ENCODE results near the gene SUSD4. TPM values are rescaled to one million over a fixed set of nuclear protein-coding genes. Genes with fewer than 3 reads are reported as not detected.

SUSD4 gene
- total RNA-seq, 3 donors from 2014 or later (not counting 1 experiment from before 2014, with no cell fraction given), result 0.60 to 1.1 TPM; not detected in 1

- no peak for ATAC-seq
- Mint-ChIP-seq H3K36me3 (peaks cover 15% of the 10 kb centered on the region), H3K27ac (no peak overlapping the region), H3K9me3 (peaks cover 4 to 8% of the 10 kb centered on the region in 2 donors), H3K4me3 (no peak overlapping the region), H3K27me3 (ENCODE audit: low read depth in 2 of 2) (peaks cover 11 to 21% of the 10 kb centered on the region in 2 donors), H3K4me1 (no peaks in the 10 kb centered on the region)
- Histone ChIP-seq H3K9me3 (ENCODE audit: control insufficient read depth, insufficient read depth, low read length) (peaks cover 12% of the 10 kb centered on the region), H3K27ac (ENCODE audit: low read length) (no peak overlapping the region), H3K4me3 (ENCODE audit: low read length) (no peak overlapping the region), H3K36me3 (ENCODE audit: control insufficient read depth, insufficient read depth, low read length) (no peaks in the 10 kb centered on the region), H3K27me3 (ENCODE audit: control insufficient read depth, insufficient read depth, low read length) (no peaks in the 10 kb centered on the region), H3K4me1 (ENCODE audit: control insufficient read depth, insufficient read depth, low read length) (no peaks in the 10 kb centered on the region)
- intact Hi-C loops (cut with micrococcal nuclease), result no loop called here
- DNase-seq, result no peak
- 84% methylated on average over 5 of the region's 5 CpGs for WGBS (ENCODE audit: insufficient coverage)
- TF ChIP-seq CTCF (IDR thresholded peaks at IDR 0.05), result no peak
These were observed 149.6 kb downstream of the SUSD4 start for GRCh38 chr1:223214261-223214807.

GRCh38 chr1:223212441-223212840 is 151.5 kb downstream of the SUSD4 start:
- intact Hi-C loops (cut with micrococcal nuclease), result no loop called here
- H3K4me1 ChIP-seq (ENCODE audit: control insufficient read depth, insufficient read depth, low read length), result no peaks in the 10 kb centered on the region
- TF ChIP-seq CTCF (IDR thresholded peaks at IDR 0.05), result no peak
- no peak for ATAC-seq
- H3K27me3 ChIP-seq (ENCODE audit: control insufficient read depth, insufficient read depth, low read length), result no peaks in the 10 kb centered on the region
- no peak overlapping the region for H3K4me3 ChIP-seq (ENCODE audit: low read length)
- H3K9me3 ChIP-seq (ENCODE audit: control insufficient read depth, insufficient read depth, low read length), result no peaks in the 10 kb centered on the region
- no peaks in the 10 kb centered on the region for H3K36me3 Mint-ChIP-seq
- no peak overlapping the region for H3K27ac ChIP-seq (ENCODE audit: low read length)
- H3K27me3 Mint-ChIP-seq (ENCODE audit: low read depth in 2 of 2), result peaks cover 11 to 29% of the 10 kb centered on the region in 2 donors
- no peaks in the 10 kb centered on the region for H3K4me1 Mint-ChIP-seq
- no peak overlapping the region for H3K4me3 Mint-ChIP-seq
- H3K27ac Mint-ChIP-seq, result no peak overlapping the region
- no peaks in the 10 kb centered on the region for H3K36me3 ChIP-seq (ENCODE audit: control insufficient read depth, insufficient read depth, low read length)
- no peak for DNase-seq
- WGBS (ENCODE audit: insufficient coverage), result 95% methylated on average over 3 of the region's 3 CpGs
- no peaks in the 10 kb centered on the region for H3K9me3 Mint-ChIP-seq

DNA sequence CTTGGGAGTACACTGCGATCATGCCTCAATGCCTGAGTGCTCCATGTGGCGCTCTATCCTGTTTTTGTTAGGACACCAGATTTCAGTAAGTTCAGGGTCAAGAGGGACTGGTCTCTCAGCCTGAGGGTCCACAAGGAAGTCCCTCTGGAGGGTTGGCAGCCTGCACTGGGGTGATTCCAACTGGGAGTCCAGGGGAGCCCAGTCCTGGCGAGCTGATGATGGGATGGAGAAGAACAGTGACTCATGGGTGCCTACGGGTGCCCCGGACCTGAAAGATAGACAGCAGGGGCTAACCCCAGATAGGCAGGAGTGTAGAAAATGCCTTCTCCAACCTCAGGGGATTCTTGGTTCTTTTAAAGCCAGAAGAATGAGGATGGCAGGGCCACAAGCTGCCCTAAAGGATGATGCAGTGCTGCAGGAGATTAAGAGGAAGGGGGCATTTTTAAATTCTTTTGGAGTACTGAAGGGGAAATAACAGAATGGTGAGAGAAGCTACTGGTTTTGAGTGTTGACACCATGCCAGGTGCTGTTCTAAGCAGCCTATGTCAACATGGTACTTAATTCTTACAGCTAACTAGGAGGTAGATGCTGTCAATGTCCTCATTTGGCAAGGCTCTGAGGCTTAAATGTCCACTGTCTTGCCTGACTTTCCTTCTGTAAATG is 152.5 kb downstream of the SUSD4 start:
- Histone ChIP-seq H3K27me3 (ENCODE audit: control insufficient read depth, insufficient read depth, low read length) (peaks cover 2% of the 10 kb centered on the region), H3K4me1 (ENCODE audit: control insufficient read depth, insufficient read depth, low read length) (no peaks in the 10 kb centered on the region), H3K27ac (ENCODE audit: low read length) (no peak overlapping the region), H3K4me3 (ENCODE audit: low read length) (no peak overlapping the region), H3K9me3 (ENCODE audit: control insufficient read depth, insufficient read depth, low read length) (no peaks in the 10 kb centered on the region), H3K36me3 (ENCODE audit: control insufficient read depth, insufficient read depth, low read length) (no peaks in the 10 kb centered on the region)
- Mint-ChIP-seq H3K27ac (no peak overlapping the region), H3K9me3 (no peaks in the 10 kb centered on the region), H3K4me3 (no peak overlapping the region), H3K36me3 (no peaks in the 10 kb centered on the region), H3K27me3 (ENCODE audit: low read depth in 2 of 2) (peaks cover 11 to 29% of the 10 kb centered on the region in 2 donors), H3K4me1 (no peaks in the 10 kb centered on the region)
- WGBS (ENCODE audit: insufficient coverage), result 86% methylated on average over 5 of the region's 5 CpGs
- DNase-seq, result no peak
- no peak for ATAC-seq
- intact Hi-C loops (cut with micrococcal nuclease), result no loop called here
- TF ChIP-seq CTCF (IDR thresholded peaks at IDR 0.05), result no peak

GRCh38 chr1:223210788-223211120 is 153.2 kb downstream of the SUSD4 start:
- no peaks in the 10 kb centered on the region for H3K36me3 Mint-ChIP-seq

More at GRCh38 chr1:223210788-223211120, 153.2 kb downstream of the SUSD4 start:
- TF ChIP-seq CTCF (IDR thresholded peaks at IDR 0.05), result no peak
- no peaks in the 10 kb centered on the region for H3K9me3 ChIP-seq (ENCODE audit: control insufficient read depth, insufficient read depth, low read length)
- H3K4me1 ChIP-seq (ENCODE audit: control insufficient read depth, insufficient read depth, low read length), result no peaks in the 10 kb centered on the region
- intact Hi-C loops (cut with micrococcal nuclease), result no loop called here
- no peak for ATAC-seq
- H3K27ac ChIP-seq (ENCODE audit: low read length), result no peak overlapping the region
- 80% methylated on average over 2 of the region's 3 CpGs for WGBS (ENCODE audit: insufficient coverage)
- no peaks in the 10 kb centered on the region for H3K36me3 ChIP-seq (ENCODE audit: control insufficient read depth, insufficient read depth, low read length)
- no peaks in the 10 kb centered on the region for H3K9me3 Mint-ChIP-seq
- no peaks in the 10 kb centered on the region for H3K4me1 Mint-ChIP-seq
- peaks cover 2% of the 10 kb centered on the region for H3K27me3 ChIP-seq (ENCODE audit: control insufficient read depth, insufficient read depth, low read length)
- peaks cover 9 to 26% of the 10 kb centered on the region in 2 donors for H3K27me3 Mint-ChIP-seq (ENCODE audit: low read depth in 2 of 2)
- H3K4me3 Mint-ChIP-seq, result no peak overlapping the region
- H3K27ac Mint-ChIP-seq, result no peak overlapping the region
- DNase-seq, result no peak
- H3K4me3 ChIP-seq (ENCODE audit: low read length), result no peak overlapping the region

Data from natural killer cell (primary cell).